ENCODE results near the gene DUSP10. TPM values are rescaled to one million over a fixed set of nuclear protein-coding genes. Genes with fewer than 3 reads are reported as not detected.

Gene DUSP10
- total RNA-seq, result 64.0 and 65.8 TPM in 2 replicates

DNA sequence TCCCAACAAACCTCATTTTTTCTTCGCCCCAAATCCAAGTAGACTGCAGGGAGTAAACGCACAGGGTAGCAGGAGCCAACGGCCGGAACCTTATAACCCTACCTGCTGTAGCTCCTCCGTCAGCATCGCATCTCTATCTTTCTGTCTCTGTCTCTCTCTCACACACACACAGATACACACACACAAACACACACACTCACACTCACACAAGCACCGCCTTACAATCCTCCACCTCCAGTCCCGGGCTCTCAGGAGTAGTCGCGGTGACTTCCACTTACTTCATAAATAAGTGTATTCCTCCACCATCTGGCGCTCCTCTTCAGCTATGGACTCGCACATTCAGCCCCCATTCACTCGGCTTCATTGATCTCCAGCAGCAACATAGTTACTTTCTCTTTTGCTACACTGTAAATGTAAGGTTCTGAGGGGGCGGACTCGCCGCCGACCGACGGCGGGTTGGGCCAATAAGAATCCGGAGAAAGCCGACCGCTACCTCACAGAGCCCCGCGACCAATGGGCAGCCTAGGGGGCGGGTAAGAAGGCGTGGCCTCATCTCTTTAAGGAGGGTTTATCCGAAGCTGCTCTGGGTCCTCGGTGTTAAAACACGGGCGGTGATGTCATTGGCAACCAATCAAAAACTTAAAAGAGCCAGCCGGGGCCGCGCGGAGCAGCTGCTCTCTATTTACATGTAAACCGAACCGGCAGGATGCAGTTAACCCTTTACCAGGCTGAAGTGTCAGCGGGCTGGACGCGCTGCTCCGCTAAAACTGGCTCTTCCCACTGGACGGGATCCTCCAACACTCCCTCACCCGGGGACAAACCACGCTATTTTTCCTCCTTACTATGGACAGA lies at the start of gene DUSP10:
Gene DUSP10 (minus strand): TSS at position 387 of the 852 bp plus-strand sequence. CDS start 2,345 bp downstream, outside the sequence.
- Histone ChIP-seq H3K27me3 (ENCODE audit: control insufficient read depth, insufficient read depth, low read length) (no peaks in the 10 kb centered on the region), H3K4me3 (ENCODE audit: low read depth, low read length) (peak within 1 kb of the TSS; percentile 69), H3K36me3 (ENCODE audit: control insufficient read depth, insufficient read depth, low read length) (peaks cover 2% of the 10 kb centered on the region)
- peak; percentile 96 for DNase-seq (ENCODE audit: low read depth)
- TF ChIP-seq, protein P1, sequence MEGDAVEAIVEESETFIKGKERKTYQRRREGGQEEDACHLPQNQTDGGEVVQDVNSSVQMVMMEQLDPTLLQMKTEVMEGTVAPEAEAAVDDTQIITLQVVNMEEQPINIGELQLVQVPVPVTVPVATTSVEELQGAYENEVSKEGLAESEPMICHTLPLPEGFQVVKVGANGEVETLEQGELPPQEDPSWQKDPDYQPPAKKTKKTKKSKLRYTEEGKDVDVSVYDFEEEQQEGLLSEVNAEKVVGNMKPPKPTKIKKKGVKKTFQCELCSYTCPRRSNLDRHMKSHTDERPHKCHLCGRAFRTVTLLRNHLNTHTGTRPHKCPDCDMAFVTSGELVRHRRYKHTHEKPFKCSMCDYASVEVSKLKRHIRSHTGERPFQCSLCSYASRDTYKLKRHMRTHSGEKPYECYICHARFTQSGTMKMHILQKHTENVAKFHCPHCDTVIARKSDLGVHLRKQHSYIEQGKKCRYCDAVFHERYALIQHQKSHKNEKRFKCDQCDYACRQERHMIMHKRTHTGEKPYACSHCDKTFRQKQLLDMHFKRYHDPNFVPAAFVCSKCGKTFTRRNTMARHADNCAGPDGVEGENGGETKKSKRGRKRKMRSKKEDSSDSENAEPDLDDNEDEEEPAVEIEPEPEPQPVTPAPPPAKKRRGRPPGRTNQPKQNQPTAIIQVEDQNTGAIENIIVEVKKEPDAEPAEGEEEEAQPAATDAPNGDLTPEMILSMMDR (IDR thresholded peaks at IDR 0.05; ENCODE audit: insufficient read depth, low read length, poor library complexity, severe bottlenecking), result peak; percentile 8

DNA sequence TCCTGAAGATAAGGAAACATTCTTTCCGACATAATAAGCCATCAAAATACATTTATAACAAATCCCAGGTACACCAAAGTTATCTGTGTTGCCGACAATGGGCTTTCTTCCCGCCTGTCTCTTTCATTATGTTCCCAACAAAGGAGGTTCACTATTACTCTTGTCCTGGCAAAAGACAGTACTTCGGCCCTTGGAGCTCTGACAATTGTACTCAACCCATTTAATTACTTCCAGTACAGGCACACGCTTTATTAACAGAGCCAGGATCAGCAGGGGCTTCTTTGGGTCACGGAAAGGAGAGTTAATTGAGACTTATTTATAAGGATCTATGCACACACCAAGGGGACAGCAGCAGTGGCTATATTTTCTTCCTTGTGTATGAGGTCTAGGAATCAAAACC lies 46.6 kb upstream of the DUSP10 start:
- DNase-seq (ENCODE audit: low read depth), result no peak
- TF ChIP-seq, protein P1 (IDR thresholded peaks at IDR 0.05; ENCODE audit: insufficient read depth, low read length, poor library complexity, severe bottlenecking), result no peak
- Histone ChIP-seq H3K27me3 (ENCODE audit: control insufficient read depth, insufficient read depth, low read length) (no peaks in the 10 kb centered on the region), H3K4me3 (ENCODE audit: low read depth, low read length) (no peak overlapping the region), H3K36me3 (ENCODE audit: control insufficient read depth, insufficient read depth, low read length) (no peaks in the 10 kb centered on the region)

DNA sequence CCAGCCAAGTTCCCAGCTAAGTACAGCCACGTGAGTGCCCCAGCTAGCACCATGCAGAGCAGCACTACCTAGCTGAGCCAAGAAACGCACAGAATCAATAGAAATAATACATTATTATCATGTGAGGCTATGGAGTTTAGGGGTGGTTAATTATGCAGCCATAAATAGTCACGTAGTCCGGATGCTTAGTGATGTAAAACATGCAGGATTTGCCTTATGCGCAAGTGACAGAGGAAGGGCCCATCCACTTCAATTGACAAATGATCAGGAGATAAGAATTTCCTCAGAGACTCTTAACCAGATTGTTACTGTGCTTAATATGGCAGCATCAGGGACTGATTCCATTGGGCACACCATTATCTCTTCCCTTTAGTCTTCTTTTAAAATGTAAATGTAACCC lies 44.8 kb upstream of the DUSP10 start:
- H3K27me3 ChIP-seq (ENCODE audit: control insufficient read depth, insufficient read depth, low read length), result no peaks in the 10 kb centered on the region
- H3K4me3 ChIP-seq (ENCODE audit: low read depth, low read length), result no peak overlapping the region
- TF ChIP-seq, protein P1 (IDR thresholded peaks at IDR 0.05; ENCODE audit: insufficient read depth, low read length, poor library complexity, severe bottlenecking), result no peak
- H3K36me3 ChIP-seq (ENCODE audit: control insufficient read depth, insufficient read depth, low read length), result no peaks in the 10 kb centered on the region
- DNase-seq (ENCODE audit: low read depth), result no peak

DNA sequence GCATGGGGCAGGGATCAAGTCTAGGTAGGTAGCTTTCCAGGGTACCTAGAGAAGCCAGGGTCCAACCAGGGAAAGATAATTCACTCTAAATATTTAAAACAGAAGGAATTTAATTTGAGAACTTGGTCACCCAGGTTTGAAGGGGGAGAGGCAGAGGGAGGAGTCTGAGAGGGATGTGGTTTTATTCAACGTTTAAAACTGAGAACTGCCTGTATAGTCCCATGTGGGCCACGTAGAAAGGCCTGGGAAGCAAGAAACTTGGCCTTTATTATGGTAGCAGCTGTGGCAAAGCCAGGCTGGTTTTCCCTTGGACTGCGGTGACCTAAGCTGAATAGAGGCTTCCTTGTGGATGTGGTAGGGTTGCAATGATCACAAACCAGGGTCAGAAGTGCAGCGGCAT lies 42.0 kb upstream of the DUSP10 start:
- DNase-seq (ENCODE audit: low read depth), result no peak
- Histone ChIP-seq H3K36me3 (ENCODE audit: control insufficient read depth, insufficient read depth, low read length) (no peaks in the 10 kb centered on the region), H3K27me3 (ENCODE audit: control insufficient read depth, insufficient read depth, low read length) (no peaks in the 10 kb centered on the region), H3K4me3 (ENCODE audit: low read depth, low read length) (no peak overlapping the region)
- TF ChIP-seq, protein P1 (IDR thresholded peaks at IDR 0.05; ENCODE audit: insufficient read depth, low read length, poor library complexity, severe bottlenecking), result no peak

DNA sequence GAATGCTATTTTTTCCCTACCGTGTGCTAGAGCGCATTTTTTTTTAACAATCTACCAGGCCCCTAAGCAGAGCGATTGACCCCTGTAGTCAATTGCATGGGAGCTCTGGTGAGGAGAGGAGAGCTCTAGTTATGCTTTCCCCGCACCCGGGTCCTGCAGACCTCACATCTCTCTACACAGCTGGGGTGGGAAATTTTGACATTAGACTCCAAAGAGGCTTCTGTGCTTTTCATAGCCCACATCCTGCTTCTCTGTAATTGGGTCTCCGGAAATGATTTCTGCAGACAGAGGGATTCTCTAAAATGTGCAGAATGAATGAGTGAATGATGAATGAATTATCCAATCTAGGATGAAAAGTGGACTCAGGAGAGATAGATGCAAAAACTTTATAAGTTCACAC lies 41.5 kb upstream of the DUSP10 start:
- no peak for DNase-seq (ENCODE audit: low read depth)
- Histone ChIP-seq H3K4me3 (ENCODE audit: low read depth, low read length) (no peak overlapping the region), H3K36me3 (ENCODE audit: control insufficient read depth, insufficient read depth, low read length) (no peaks in the 10 kb centered on the region), H3K27me3 (ENCODE audit: control insufficient read depth, insufficient read depth, low read length) (no peaks in the 10 kb centered on the region)
- TF ChIP-seq, protein P1 (IDR thresholded peaks at IDR 0.05; ENCODE audit: insufficient read depth, low read length, poor library complexity, severe bottlenecking), result no peak

All from kidney epithelial cell (primary cell).